ENCODE results near the gene STK39. TPM values are rescaled to one million over a fixed set of nuclear protein-coding genes. Genes with fewer than 3 reads are reported as not detected.
A peak's percentile ranks its signal among the peaks of the same experiment; 100 is the strongest.

Gene STK39
- total RNA-seq, 1 experiment from 2014 or later = 2.9 TPM

DNA sequence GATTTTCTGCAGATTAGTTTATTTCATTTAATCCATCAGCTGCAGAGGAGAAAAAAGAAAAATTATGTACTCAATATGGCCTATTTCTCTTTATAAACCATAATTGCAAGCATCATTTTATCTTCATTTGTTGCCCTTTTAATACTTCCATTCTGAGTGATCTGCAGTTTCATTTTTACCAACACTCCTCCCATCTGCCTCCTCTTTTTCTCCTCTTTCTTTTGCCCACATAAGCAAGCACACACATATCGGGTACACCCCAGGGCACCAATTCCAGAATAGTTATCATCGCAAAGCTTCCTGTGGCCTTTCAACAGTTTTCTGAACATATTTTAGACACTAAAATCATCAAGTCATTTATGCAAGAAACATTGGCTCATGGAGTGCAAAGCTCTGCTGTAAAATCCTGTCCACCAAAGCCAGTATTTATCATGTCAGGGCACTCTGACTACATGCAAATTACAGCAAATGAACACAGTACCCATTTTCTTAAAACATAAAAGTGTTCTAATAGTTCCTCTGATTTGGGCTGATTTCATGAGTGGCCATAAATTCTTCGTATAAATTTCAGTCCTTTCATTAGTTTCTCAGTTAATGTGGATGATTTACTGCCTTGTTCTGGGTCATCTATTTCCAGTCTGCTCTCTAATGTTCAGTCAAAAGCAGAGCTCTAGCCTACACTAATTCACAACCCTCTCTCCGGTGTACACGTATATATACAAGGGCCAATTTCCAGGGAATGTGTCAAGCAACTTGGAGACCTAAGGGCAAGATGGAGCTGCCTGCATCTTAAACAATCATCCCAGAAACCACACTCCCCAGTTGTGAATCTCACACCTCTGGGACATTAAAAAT lies 281.3 kb downstream of the STK39 start:
- intact Hi-C loops (cut with micrococcal nuclease; ENCODE audit: unreplicated experiment) = loop anchor here (1.0 to 5.0 kb wide), 3 partner anchors 86 to 152 kb away; no protein-coding TSS in a partner anchor
- no peaks in the 10 kb centered on the region for H3K4me1 ChIP-seq
- Mint-ChIP-seq H3K4me1 (ENCODE audit: low read depth, unreplicated experiment) (no peaks in the 10 kb centered on the region), H3K9me3 (ENCODE audit: unreplicated experiment) (peaks cover 11% of the 10 kb centered on the region), H3K36me3 (ENCODE audit: insufficient read depth, unreplicated experiment) (no peaks in the 10 kb centered on the region), H3K4me3 (ENCODE audit: unreplicated experiment) (no peak overlapping the region), H3K27ac (ENCODE audit: unreplicated experiment) (no peak overlapping the region), H3K27me3 (ENCODE audit: insufficient read depth, unreplicated experiment) (no peaks in the 10 kb centered on the region)
- no peak for DNase-seq
- CTCF ChIA-PET = interaction anchor here (0.6 to 3.6 kb wide), 2 partner anchors 95 to 153 kb away, joined by 3 to 17 read pairs; no protein-coding TSS in a partner anchor
- H3K27me3 ChIP-seq (replicated peaks; ENCODE audit: control insufficient read depth, insufficient read depth, low read length) = no peaks in the 10 kb centered on the region
- TF ChIP-seq, protein P1, sequence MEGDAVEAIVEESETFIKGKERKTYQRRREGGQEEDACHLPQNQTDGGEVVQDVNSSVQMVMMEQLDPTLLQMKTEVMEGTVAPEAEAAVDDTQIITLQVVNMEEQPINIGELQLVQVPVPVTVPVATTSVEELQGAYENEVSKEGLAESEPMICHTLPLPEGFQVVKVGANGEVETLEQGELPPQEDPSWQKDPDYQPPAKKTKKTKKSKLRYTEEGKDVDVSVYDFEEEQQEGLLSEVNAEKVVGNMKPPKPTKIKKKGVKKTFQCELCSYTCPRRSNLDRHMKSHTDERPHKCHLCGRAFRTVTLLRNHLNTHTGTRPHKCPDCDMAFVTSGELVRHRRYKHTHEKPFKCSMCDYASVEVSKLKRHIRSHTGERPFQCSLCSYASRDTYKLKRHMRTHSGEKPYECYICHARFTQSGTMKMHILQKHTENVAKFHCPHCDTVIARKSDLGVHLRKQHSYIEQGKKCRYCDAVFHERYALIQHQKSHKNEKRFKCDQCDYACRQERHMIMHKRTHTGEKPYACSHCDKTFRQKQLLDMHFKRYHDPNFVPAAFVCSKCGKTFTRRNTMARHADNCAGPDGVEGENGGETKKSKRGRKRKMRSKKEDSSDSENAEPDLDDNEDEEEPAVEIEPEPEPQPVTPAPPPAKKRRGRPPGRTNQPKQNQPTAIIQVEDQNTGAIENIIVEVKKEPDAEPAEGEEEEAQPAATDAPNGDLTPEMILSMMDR (IDR thresholded peaks at IDR 0.05; ENCODE audit: insufficient read depth in 1 of 2, low read depth in 1 of 2, low read length in 1 of 2, severe bottlenecking in 1 of 2, unreplicated experiment in 1 of 2) = no peak
- no peak overlapping the region for H3K4me3 ChIP-seq (ENCODE audit: low read depth, low read length)
- no TSS peak for BruUV-seq (replicated peaks)
- no peaks in the 10 kb centered on the region; the same call in 1 of the 2 replicates for H3K9me3 ChIP-seq
- no peaks in the 10 kb centered on the region for H3K36me3 ChIP-seq (ENCODE audit: control insufficient read depth, insufficient read depth, low read length)
- POLR2A ChIA-PET = no interaction called here

DNA sequence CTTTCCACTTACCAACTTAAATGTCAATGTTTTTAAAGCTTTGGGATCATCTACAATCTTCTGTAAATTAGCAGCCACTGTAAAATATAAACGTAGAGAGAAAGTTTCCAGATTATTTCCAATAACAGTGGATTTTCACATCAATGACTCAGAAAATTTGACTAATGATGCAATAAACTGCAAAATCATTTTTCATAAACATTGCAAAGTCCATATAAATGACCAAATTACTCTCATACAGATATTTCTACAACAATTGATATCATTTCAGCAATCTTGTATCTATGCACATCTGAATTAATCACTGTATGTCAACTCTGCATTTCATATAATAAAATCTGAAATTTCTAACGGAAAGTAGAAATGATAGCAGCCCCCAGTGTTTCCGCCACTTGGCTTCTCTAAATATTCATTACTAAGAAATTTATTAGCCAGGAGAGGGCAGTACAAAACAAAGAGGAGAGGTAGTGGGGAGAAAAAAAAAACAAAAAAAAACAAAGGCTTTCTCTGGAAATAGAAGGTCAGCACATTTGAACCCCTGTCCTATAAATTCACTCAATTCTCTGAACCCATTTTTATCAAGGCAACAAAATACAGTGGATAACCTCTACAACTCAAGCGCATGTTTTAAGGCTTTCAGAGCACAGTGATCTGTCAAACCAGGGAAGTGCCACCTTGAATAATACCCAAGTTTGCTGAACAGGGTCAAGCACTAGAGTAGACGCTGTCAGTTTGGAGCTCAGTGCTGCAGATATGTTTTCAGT lies 282.6 kb downstream of the STK39 start:
- Mint-ChIP-seq H3K9me3 (ENCODE audit: unreplicated experiment) (peaks cover 5% of the 10 kb centered on the region), H3K4me3 (ENCODE audit: unreplicated experiment) (no peak overlapping the region), H3K27ac (ENCODE audit: unreplicated experiment) (no peak overlapping the region), H3K36me3 (ENCODE audit: insufficient read depth, unreplicated experiment) (no peaks in the 10 kb centered on the region), H3K27me3 (ENCODE audit: insufficient read depth, unreplicated experiment) (no peaks in the 10 kb centered on the region), H3K4me1 (ENCODE audit: low read depth, unreplicated experiment) (no peaks in the 10 kb centered on the region)
- Histone ChIP-seq H3K9me3 (no peaks in the 10 kb centered on the region; the same call in 1 of the 2 replicates), H3K4me1 (no peaks in the 10 kb centered on the region), H3K4me3 (ENCODE audit: low read depth, low read length) (no peak overlapping the region), H3K36me3 (ENCODE audit: control insufficient read depth, insufficient read depth, low read length) (no peaks in the 10 kb centered on the region), H3K27me3 (replicated peaks; ENCODE audit: control insufficient read depth, insufficient read depth, low read length) (no peaks in the 10 kb centered on the region)
- TF ChIP-seq, protein P1 (IDR thresholded peaks at IDR 0.05; ENCODE audit: insufficient read depth in 1 of 2, low read depth in 1 of 2, low read length in 1 of 2, severe bottlenecking in 1 of 2, unreplicated experiment in 1 of 2) = peak; percentile 42 to 45
- CTCF ChIA-PET = interaction anchor here (3.6 kb wide), 1 partner anchor 154 kb away, joined by 17 read pairs; no protein-coding TSS in a partner anchor
- intact Hi-C loops (cut with micrococcal nuclease; ENCODE audit: unreplicated experiment) = loop anchor here (1.0 to 5.0 kb wide), 3 partner anchors 87 to 153 kb away; no protein-coding TSS in a partner anchor
- POLR2A ChIA-PET = no interaction called here
- BruUV-seq (replicated peaks) = no TSS peak
- no peak for DNase-seq

DNA sequence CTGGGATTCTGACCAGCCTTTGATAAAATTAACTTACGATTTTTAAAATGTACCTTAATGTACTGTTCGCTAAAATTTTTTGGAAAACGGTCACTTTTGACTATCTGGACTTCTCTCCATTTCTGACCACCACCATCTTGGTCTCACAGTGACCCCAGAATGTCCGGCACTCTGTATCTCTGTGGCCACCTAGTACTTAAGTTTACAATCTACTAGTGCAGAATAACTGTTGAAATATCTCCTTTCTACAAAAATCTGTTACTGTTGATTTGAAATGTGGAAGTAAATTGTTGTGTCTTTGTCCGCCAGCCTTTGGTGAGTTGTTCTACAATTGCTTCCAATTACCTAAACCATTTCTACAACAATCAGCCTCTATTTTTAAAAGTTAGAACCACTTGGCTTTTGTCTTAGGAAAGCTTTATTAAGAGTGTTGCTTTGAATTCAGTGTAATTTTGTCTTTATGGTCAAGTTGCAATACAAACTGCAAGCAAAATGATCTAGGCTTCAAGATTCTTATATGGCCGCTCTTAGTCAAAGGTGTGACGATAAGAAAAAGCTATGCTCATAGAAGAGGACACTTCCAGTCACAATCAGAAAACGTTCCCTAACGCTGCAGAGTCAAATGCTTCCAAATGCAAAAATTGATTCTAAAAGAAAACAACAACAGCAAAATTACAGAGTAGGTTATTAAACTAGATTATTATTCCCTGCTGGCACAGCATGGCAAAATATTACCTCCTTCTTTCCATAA lies 283.3 kb downstream of the STK39 start:
- Mint-ChIP-seq H3K27me3 (ENCODE audit: insufficient read depth, unreplicated experiment) (no peaks in the 10 kb centered on the region), H3K36me3 (ENCODE audit: insufficient read depth, unreplicated experiment) (no peaks in the 10 kb centered on the region), H3K4me3 (ENCODE audit: unreplicated experiment) (no peak overlapping the region), H3K27ac (ENCODE audit: unreplicated experiment) (no peak overlapping the region), H3K4me1 (ENCODE audit: low read depth, unreplicated experiment) (no peaks in the 10 kb centered on the region), H3K9me3 (ENCODE audit: unreplicated experiment) (no peaks in the 10 kb centered on the region)
- TF ChIP-seq, protein P1 (IDR thresholded peaks at IDR 0.05; ENCODE audit: insufficient read depth in 1 of 2, low read depth in 1 of 2, low read length in 1 of 2, severe bottlenecking in 1 of 2, unreplicated experiment in 1 of 2) = no peak
- ChIA-PET POLR2A (no interaction called here), CTCF (interaction anchor here (3.6 kb wide), 1 partner anchor 155 kb away, joined by 17 read pairs; no protein-coding TSS in a partner anchor)
- no peak for DNase-seq
- H3K9me3 ChIP-seq = no peaks in the 10 kb centered on the region
- no peak overlapping the region for H3K4me3 ChIP-seq (ENCODE audit: low read depth, low read length)
- no peaks in the 10 kb centered on the region for H3K36me3 ChIP-seq (ENCODE audit: control insufficient read depth, insufficient read depth, low read length)
- intact Hi-C loops (cut with micrococcal nuclease; ENCODE audit: unreplicated experiment) = no loop called here
- no TSS peak for BruUV-seq (replicated peaks)
- no peaks in the 10 kb centered on the region for H3K27me3 ChIP-seq (replicated peaks; ENCODE audit: control insufficient read depth, insufficient read depth, low read length)
- H3K4me1 ChIP-seq = no peaks in the 10 kb centered on the region

All from Caco-2 (cell line).